Measurements from ENCODE around the gene RAPGEF2. TPM values are rescaled to one million over a fixed set of nuclear protein-coding genes. Genes with fewer than 3 reads are reported as not detected.

Gene RAPGEF2
- total and polyA plus RNA-seq, 10 of the 15 experiments (the other 5 are each of a cell fraction or from before 2014, with no cell fraction given), result 0.31 to 24.0 (median 2.9) TPM

- TF ChIP-seq MXI1 (IDR thresholded peaks at IDR 0.05; ENCODE audit: low read depth, low read length), result no peak
Measured at GRCh38 chr4:159341522-159341921, 238.6 kb downstream of the RAPGEF2 start (continued).

GRCh38 chr4:159342374-159342773 is 239.5 kb downstream of the RAPGEF2 start:
- POLR2A ChIA-PET, result no interaction called here

More at GRCh38 chr4:159342374-159342773, 239.5 kb downstream of the RAPGEF2 start:
- TF ChIP-seq SUPT20H (IDR thresholded peaks at IDR 0.05; ENCODE audit: borderline replicate concordance, control insufficient read depth, low read depth, low read length) (no peak), GABPA (IDR thresholded peaks at IDR 0.05; ENCODE audit: low read depth) (no peak), ATF2 (IDR thresholded peaks at IDR 0.05; ENCODE audit: low read length) (no peak), TCF12 (IDR thresholded peaks at IDR 0.05; ENCODE audit: low read depth, low read length) (no peak), CUX1 (IDR thresholded peaks at IDR 0.05; ENCODE audit: insufficient replicate concordance, low read depth, low read length) (no peak)
- Histone ChIP-seq H3K4me2 (ENCODE audit: control insufficient read depth, insufficient read depth) (no peak overlapping the region), H3K9ac (ENCODE audit: control insufficient read depth, insufficient read depth, low read length) (no peak overlapping the region), H3K9me3 (replicated peaks; ENCODE audit: control insufficient read depth, insufficient read depth, low read length) (no peaks in the 10 kb centered on the region), H3K27me3 (replicated peaks in 1 of 2; ENCODE audit: control insufficient read depth in 2 of 2, insufficient read depth in 2 of 2, low read length in 1 of 2) (no peaks in the 10 kb centered on the region), H3K27ac (ENCODE audit: control insufficient read depth, insufficient read depth) (no peak overlapping the region), H3K4me3 (no peak overlapping the region), H3K79me2 (ENCODE audit: control insufficient read depth, insufficient read depth, low read length) (no peaks in the 10 kb centered on the region), H4K20me1 (ENCODE audit: control insufficient read depth, insufficient read depth) (no peaks in the 10 kb centered on the region), H3K36me3 (ENCODE audit: control insufficient read depth in 2 of 2, insufficient read depth in 2 of 2, low read length in 1 of 2) (peaks cover 0 to 18% of the 10 kb centered on the region in 2 experiments; a peak in 2 of 4 replicates), H2AFZ (ENCODE audit: control insufficient read depth, low read depth, low read length) (no peak overlapping the region), H3K4me1 (ENCODE audit: control insufficient read depth, insufficient read depth, low read length) (no peaks in the 10 kb centered on the region)
- in situ Hi-C loops (cut with MboI) (no loop called here), intact Hi-C loops (cut with micrococcal nuclease; ENCODE audit: unreplicated experiment) (no loop called here)
- ChIA-PET CTCF (no interaction called here), RAD21 (ENCODE audit: unreplicated experiment) (no interaction called here), SMC1A (ENCODE audit: uncharacterized antibody, unreplicated experiment) (interaction anchor here (0.8 to 1.2 kb wide), 3 partner anchors 9 to 51 kb away, joined by 3 to 5 read pairs (median 3); no protein-coding TSS in a partner anchor)
- no peak for ATAC-seq
- no peak for FAIRE-seq
- DNase-seq (ENCODE audit: low read depth, low spot score), result no peak
- WGBS (ENCODE audit: insufficient coverage, insufficient replicate concordance, low lambda C conversion rate, missing lambda C conversion rate), result 82% methylated on average over 3 of the region's 3 CpGs
- BruUV-seq (replicated peaks), result no TSS peak
